D721Med (cell line): ENCODE measurements around the gene DPEP2.

Experiments used
- DNase-seq: peaks from one replicate; pipeline ENCODE4 v3.0.0; 2011; ENCODE audit warnings: low spot score; ENCODE audit not compliant: insufficient read length
- FAIRE-seq: peaks from 2 replicates; lab custom pipeline; 2011; peaks lifted over from hg19 to GRCh38; lab: Jason Lieb, UNC
- TF ChIP-seq, protein P1 (sequence below): IDR thresholded peaks from 2 replicates; pipeline ENCODE4 v1.5.1; 2012; ENCODE audit warnings: mild to moderate bottlenecking, control low read depth; ENCODE audit not compliant: insufficient read depth; ENCODE audit errors: missing control alignments

Gene DPEP2

DNA sequence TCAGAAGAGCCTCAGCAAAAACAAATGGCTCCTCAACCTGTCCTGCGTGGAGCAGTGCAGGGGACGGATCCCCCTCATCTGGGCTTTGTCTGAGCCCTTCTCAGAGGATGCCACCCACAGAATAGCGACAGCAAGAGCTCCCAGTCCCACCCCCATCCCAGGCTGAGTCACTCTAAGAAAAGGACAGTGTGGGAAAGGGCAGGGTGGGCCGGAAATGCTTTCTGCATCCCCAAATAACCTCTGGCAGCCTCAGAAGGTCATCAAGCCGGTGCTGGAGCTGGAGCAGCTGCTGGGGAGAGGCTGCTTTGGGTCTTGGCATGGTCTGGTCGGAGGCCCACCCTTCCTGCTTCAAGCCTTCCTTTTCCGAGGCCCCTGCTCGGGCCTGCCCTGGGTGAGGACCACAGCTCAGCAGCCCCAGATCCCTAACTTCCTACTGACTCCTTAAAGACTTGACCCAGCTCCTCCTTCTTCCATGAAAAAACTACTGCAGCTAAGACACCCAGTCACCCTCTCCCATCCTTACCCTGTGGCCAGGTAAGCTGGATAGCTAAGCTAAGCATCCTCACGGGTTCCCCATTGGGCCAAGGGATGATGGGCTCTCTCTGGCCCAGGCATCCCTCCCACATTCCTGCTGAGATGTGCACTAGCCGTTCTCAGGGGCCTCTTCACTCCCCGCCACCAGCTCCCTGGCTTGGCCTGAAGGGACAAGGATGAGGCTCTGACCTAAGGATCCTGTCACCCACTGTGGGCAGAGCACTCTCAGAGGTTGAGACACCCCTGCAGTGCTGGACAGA is 39.6 kb downstream of the DPEP2 start:
- TF ChIP-seq, protein P1, sequence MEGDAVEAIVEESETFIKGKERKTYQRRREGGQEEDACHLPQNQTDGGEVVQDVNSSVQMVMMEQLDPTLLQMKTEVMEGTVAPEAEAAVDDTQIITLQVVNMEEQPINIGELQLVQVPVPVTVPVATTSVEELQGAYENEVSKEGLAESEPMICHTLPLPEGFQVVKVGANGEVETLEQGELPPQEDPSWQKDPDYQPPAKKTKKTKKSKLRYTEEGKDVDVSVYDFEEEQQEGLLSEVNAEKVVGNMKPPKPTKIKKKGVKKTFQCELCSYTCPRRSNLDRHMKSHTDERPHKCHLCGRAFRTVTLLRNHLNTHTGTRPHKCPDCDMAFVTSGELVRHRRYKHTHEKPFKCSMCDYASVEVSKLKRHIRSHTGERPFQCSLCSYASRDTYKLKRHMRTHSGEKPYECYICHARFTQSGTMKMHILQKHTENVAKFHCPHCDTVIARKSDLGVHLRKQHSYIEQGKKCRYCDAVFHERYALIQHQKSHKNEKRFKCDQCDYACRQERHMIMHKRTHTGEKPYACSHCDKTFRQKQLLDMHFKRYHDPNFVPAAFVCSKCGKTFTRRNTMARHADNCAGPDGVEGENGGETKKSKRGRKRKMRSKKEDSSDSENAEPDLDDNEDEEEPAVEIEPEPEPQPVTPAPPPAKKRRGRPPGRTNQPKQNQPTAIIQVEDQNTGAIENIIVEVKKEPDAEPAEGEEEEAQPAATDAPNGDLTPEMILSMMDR: no peak
- no peak for FAIRE-seq
- DNase-seq: no peak

GRCh38 chr16:67957622-67958021 is 41.7 kb downstream of the DPEP2 start:
- DNase-seq: no peak
- no peak for FAIRE-seq
- TF ChIP-seq, protein P1: no peak

- TF ChIP-seq, protein P1: no peak
- FAIRE-seq (no peak), DNase-seq (no peak)
Observed at GRCh38 chr16:67954421-67955196, 44.7 kb downstream of the DPEP2 start.

DNA sequence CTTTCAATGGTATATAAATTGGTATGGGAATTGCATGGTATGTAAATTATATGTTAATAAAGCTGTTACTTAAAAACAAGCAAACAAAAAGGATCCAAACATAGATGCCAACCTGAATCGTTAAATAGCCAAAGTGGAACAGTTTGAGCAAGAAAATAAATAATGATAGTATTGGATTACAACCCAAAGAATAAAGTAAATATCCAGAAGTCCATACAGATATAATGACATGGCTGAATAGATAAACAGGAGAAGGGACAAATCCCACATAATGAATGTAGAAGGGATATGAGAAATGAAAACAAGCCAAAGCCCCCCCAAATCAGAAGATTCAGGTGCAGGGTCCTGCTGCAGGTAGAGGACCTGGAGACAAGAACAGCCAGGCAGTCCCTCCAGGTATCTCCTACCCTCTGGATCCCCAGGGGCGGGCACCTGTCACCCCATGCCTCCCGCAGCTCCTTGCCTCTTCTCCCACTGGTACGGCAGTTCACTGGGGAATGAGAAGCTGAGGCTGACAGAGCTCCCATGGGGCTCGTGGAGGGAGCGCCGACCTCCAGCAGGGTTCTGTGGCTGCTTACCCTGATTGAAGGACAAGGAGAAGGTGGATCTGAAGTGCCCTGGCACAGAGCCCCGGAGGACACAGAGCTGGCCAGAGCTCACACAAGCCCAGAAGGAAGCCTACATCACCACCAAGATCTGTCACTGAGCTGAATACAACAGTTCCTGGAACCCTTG is 45.5 kb downstream of the DPEP2 start:
- TF ChIP-seq, protein P1: no peak
- FAIRE-seq: no peak
- DNase-seq: no peak

DNA sequence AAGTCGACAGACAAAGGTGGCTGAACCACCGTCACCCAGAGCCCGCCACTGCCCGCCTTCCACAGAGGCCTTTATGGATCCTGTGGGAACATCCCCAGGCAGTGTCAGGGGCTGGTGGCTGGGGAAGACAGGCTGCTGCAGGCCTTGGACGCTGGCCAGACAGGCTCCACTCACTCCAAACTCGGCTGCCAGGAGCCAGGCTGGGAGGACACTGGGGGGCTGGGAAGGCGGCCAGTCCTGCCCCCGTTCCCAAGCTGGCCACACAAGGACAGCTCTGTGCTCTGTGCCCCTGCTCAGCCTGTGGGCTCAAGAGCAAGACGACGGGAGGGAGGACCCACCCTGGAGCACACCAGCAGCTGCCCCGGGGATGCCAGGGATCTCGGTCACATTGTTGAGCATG is 47.8 kb downstream of the DPEP2 start:
- TF ChIP-seq, protein P1: no peak
- DNase-seq (no peak), FAIRE-seq (no peak)

GRCh38 chr16:67950335-67950843 is 48.9 kb downstream of the DPEP2 start:
- no peak for FAIRE-seq
- DNase-seq: no peak
- TF ChIP-seq, protein P1: no peak
